ENCODE results near the gene RAB6A.

Gene RAB6A

DNA sequence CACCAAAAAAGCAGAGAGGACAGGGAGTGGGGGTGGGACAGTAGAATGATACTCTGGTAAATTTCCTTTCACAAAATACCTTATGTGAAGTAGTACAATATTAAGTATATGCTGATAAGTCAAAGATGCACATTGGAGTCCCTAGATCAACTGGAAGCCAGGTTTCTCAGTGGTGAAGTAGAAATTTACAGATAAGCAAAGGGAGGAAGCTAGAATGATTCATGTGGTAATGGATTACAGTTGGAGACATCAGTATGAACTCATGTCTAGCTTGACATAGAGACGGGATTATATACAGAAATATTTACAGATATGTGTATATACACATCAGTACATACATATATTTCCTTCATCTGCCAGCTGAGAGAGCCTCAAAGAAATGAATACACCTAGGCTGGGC, 93.0 kb downstream of the RAB6A start:
- no peaks in the 10 kb centered on the region for H3K36me3 ChIP-seq (ENCODE audit: insufficient read depth)
- H3K4me2 ChIP-seq, result no peak overlapping the region

DNA sequence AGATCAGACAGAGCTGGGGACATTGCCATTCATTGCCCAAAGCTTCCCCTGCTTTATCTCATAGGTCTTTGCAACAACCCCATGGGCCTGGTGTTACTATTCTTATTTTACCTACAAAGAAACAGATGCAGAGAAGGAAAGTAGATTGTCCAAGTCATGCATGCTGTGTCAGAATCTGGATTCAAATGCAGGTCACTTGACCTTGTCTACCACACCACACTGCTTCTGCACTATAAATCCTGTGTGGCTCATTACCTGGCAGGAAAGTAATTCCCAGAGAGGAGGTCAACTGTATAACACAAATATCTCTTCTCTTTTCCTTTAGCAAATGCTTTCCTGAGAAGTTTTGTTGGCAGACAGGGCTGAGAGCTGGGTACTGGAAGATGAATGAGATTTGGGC, 96.0 kb downstream of the RAB6A start:
- H3K27me3 ChIP-seq (ENCODE audit: insufficient read depth, low read depth), result no peaks in the 10 kb centered on the region
- no peak overlapping the region for H3K27ac ChIP-seq
- H3K36me3 ChIP-seq (ENCODE audit: insufficient read depth), result no peaks in the 10 kb centered on the region
- H3K79me2 ChIP-seq (ENCODE audit: insufficient read depth, low read depth), result no peaks in the 10 kb centered on the region
- H3K4me1 ChIP-seq (ENCODE audit: low read depth, poor library complexity, severe bottlenecking), result peaks cover 6% of the 10 kb centered on the region
- TF ChIP-seq, protein P1, sequence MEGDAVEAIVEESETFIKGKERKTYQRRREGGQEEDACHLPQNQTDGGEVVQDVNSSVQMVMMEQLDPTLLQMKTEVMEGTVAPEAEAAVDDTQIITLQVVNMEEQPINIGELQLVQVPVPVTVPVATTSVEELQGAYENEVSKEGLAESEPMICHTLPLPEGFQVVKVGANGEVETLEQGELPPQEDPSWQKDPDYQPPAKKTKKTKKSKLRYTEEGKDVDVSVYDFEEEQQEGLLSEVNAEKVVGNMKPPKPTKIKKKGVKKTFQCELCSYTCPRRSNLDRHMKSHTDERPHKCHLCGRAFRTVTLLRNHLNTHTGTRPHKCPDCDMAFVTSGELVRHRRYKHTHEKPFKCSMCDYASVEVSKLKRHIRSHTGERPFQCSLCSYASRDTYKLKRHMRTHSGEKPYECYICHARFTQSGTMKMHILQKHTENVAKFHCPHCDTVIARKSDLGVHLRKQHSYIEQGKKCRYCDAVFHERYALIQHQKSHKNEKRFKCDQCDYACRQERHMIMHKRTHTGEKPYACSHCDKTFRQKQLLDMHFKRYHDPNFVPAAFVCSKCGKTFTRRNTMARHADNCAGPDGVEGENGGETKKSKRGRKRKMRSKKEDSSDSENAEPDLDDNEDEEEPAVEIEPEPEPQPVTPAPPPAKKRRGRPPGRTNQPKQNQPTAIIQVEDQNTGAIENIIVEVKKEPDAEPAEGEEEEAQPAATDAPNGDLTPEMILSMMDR (conservative IDR thresholded peaks at IDR 0.05; ENCODE audit: low read depth, low read length), result no peak
- H4K20me1 ChIP-seq (ENCODE audit: insufficient read depth), result no peaks in the 10 kb centered on the region
- H3K9ac ChIP-seq, result no peak overlapping the region
- no peak overlapping the region for H3K4me2 ChIP-seq
- H3K4me3 ChIP-seq (IDR thresholded peaks at IDR 0.05; ENCODE audit: insufficient read depth, low read depth, low read length), result no peak overlapping the region
- no peak overlapping the region for H2AFZ ChIP-seq (ENCODE audit: low read depth)

More for the DNA sequence above, 93.0 kb downstream of the RAB6A start:
- Histone ChIP-seq H4K20me1 (ENCODE audit: insufficient read depth) (no peaks in the 10 kb centered on the region), H3K27me3 (ENCODE audit: insufficient read depth, low read depth) (no peaks in the 10 kb centered on the region), H2AFZ (ENCODE audit: low read depth) (no peak overlapping the region), H3K9ac (no peak overlapping the region), H3K4me1 (ENCODE audit: low read depth, poor library complexity, severe bottlenecking) (no peaks in the 10 kb centered on the region), H3K79me2 (ENCODE audit: insufficient read depth, low read depth) (no peaks in the 10 kb centered on the region), H3K4me3 (IDR thresholded peaks at IDR 0.05; ENCODE audit: insufficient read depth, low read depth, low read length) (no peak overlapping the region), H3K27ac (no peak overlapping the region)
- TF ChIP-seq, protein P1 (conservative IDR thresholded peaks at IDR 0.05; ENCODE audit: low read depth, low read length), result no peak

- Histone ChIP-seq H3K79me2 (ENCODE audit: insufficient read depth, low read depth) (no peaks in the 10 kb centered on the region), H3K36me3 (ENCODE audit: insufficient read depth) (no peaks in the 10 kb centered on the region), H4K20me1 (ENCODE audit: insufficient read depth) (no peaks in the 10 kb centered on the region), H3K27ac (no peak overlapping the region), H3K4me1 (ENCODE audit: low read depth, poor library complexity, severe bottlenecking) (peaks cover 6% of the 10 kb centered on the region), H3K27me3 (ENCODE audit: insufficient read depth, low read depth) (no peaks in the 10 kb centered on the region), H3K4me3 (IDR thresholded peaks at IDR 0.05; ENCODE audit: insufficient read depth, low read depth, low read length) (no peak overlapping the region), H3K9ac (no peak overlapping the region), H3K4me2 (no peak overlapping the region), H2AFZ (ENCODE audit: low read depth) (no peak overlapping the region)
- TF ChIP-seq, protein P1 (conservative IDR thresholded peaks at IDR 0.05; ENCODE audit: low read depth, low read length), result no peak
Observed at GRCh38 chr11:73663604-73664495, 97.0 kb downstream of the RAB6A start.

DNA sequence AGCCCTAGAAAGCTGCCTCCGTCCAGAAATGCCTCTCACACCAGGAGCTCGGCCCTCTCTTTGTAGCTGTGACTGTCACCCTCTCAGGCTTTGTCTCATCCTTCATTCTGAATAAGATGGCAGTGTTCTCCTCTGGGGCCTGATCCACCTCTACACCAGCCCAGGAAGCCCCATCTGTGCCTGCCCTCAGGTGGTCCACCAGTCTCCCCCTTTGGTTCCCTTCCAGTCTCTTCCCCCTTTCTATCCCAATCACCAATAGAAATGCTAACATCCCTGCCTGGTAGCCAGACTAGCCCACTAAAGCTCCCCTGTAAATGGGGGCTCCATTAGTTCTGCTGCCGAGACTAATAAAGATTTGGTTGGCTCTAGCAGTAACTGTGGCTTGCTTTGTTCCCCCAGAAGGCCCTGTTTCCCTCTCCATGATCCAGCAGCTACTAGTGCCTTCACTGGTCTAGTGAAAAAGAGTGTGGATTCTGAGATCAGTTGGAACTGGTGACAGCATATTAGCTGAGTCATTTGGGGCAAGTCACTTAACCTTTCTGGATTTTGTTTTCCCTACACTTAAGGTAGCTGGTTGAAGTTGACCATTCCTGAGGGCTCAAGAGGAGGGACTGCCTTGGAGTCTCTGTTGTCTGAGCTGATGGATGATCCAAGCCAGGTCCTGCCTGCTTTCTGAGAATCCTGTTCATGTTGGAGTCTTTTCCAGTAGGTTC, 98.3 kb downstream of the RAB6A start:
- Histone ChIP-seq H3K9ac (no peak overlapping the region), H4K20me1 (ENCODE audit: insufficient read depth) (no peaks in the 10 kb centered on the region), H2AFZ (ENCODE audit: low read depth) (no peak overlapping the region), H3K36me3 (ENCODE audit: insufficient read depth) (no peaks in the 10 kb centered on the region), H3K4me1 (ENCODE audit: low read depth, poor library complexity, severe bottlenecking) (peaks cover 6% of the 10 kb centered on the region), H3K4me2 (no peak overlapping the region), H3K79me2 (ENCODE audit: insufficient read depth, low read depth) (no peaks in the 10 kb centered on the region), H3K27me3 (ENCODE audit: insufficient read depth, low read depth) (no peaks in the 10 kb centered on the region), H3K27ac (no peak overlapping the region), H3K4me3 (IDR thresholded peaks at IDR 0.05; ENCODE audit: insufficient read depth, low read depth, low read length) (no peak overlapping the region)
- TF ChIP-seq, protein P1 (conservative IDR thresholded peaks at IDR 0.05; ENCODE audit: low read depth, low read length), result no peak
